Neural cell (in vitro differentiated cells): Measurements from ENCODE around the gene HLF. TPM values are rescaled to one million over a fixed set of nuclear protein-coding genes. Genes with fewer than 3 reads are reported as not detected.

ENCODE experiments used
- H2AFZ ChIP-seq: fragments of 200-600, 300-800 bp; sonication (generic), shearing (Covaris generic); 2 replicates; pipeline ENCODE4 v1.6.0; 2014; ENCODE audit warnings: low read depth, mild to moderate bottlenecking, antibody characterized with exemption, low read length, moderate library complexity
- H3F3A ChIP-seq: fragments of 200-600 bp; shearing (Covaris generic); 2 replicates; pipeline ENCODE4 v1.6.1; 2016; ENCODE audit warnings: mild to moderate bottlenecking, moderate library complexity, mixed read lengths, antibody characterized with exemption, low read length; ENCODE audit not compliant: insufficient read depth, poor library complexity, severe bottlenecking
- H3K27ac ChIP-seq: fragments of 200-600, 300-800 bp; sonication (generic), shearing (Covaris generic); 2 replicates; pipeline ENCODE4 v1.5.1; 2014; ENCODE audit warnings: mild to moderate bottlenecking, low read length, moderate library complexity
- H3K27me3 ChIP-seq: fragments of 300-800, 200-600 bp; sonication (generic), shearing (Covaris generic); 2 replicates; pipeline ENCODE4 v1.6.0; 2014; ENCODE audit warnings: mild to moderate bottlenecking, low read depth, low read length, moderate library complexity; ENCODE audit not compliant: insufficient read depth
- H3K36me3 ChIP-seq: fragments of 300-800, 200-600 bp; sonication (generic), shearing (Covaris generic); 2 replicates; pipeline ENCODE4 v1.5.1; 2014; ENCODE audit warnings: mild to moderate bottlenecking, antibody characterized with exemption, low read length, moderate library complexity; ENCODE audit not compliant: insufficient read depth
- H3K4me2 ChIP-seq: fragments of 300-800, 200-600 bp; sonication (generic), shearing (Covaris generic); 2 replicates; pipeline ENCODE4 v1.6.0; 2014; ENCODE audit warnings: mild to moderate bottlenecking, low read length
- H3K4me3 ChIP-seq: fragments of 300-800, 200-600 bp; sonication (generic), shearing (Covaris generic); 2 replicates; pipeline ENCODE4 v1.5.1; 2014; ENCODE audit warnings: mild to moderate bottlenecking, low read length, moderate library complexity
- H3K79me2 ChIP-seq: fragments of 200-600 bp; shearing (Covaris generic); replicated peaks from 2 replicates; pipeline ENCODE4 v1.6.0; 2014; ENCODE audit warnings: mild to moderate bottlenecking, low read length, moderate library complexity; ENCODE audit not compliant: insufficient read depth
- H3K9ac ChIP-seq: fragments of 300-800, 200-600 bp; sonication (generic), shearing (Covaris generic); 2 replicates; pipeline ENCODE4 v1.6.1; 2016; ENCODE audit warnings: mild to moderate bottlenecking, low read length, mixed read lengths
- H3K9me2 ChIP-seq: fragments of 200-600 bp; shearing (Covaris generic); 2 replicates; pipeline ENCODE4 v1.6.1; 2016; ENCODE audit warnings: mild to moderate bottlenecking, low read length, mixed read lengths; ENCODE audit not compliant: insufficient read depth
- H3K9me3 ChIP-seq: fragments of 200-600, 300-800 bp; sonication (generic), shearing (Covaris generic); 2 replicates; pipeline ENCODE4 v1.6.1; 2016; ENCODE audit warnings: mild to moderate bottlenecking, mixed run types, low read length, moderate library complexity, mixed read lengths
- H4K20me1 ChIP-seq: fragments of 200-600 bp; shearing (Covaris generic); 2 replicates; pipeline ENCODE4 v1.6.1; 2016; ENCODE audit warnings: mild to moderate bottlenecking, mixed run types; ENCODE audit not compliant: insufficient read depth
- CTCF ChIP-seq: fragments of 450-650 bp; IDR thresholded peaks from 2 replicates; pipeline ENCODE4 v1.5.1; 2014; ENCODE audit warnings: antibody characterized with exemption, mild to moderate bottlenecking, moderate library complexity; ENCODE audit not compliant: poor library complexity, severe bottlenecking
- EP300 ChIP-seq: fragments of 450-650 bp; conservative IDR thresholded peaks from 2 replicates; pipeline ENCODE4 v1.6.1; 2014; ENCODE audit warnings: antibody characterized with exemption, mild to moderate bottlenecking, moderate library complexity; ENCODE audit not compliant: poor library complexity, severe bottlenecking
- EZH2 ChIP-seq: fragments of 200-600, 300-800 bp; shearing (Covaris generic), sonication (generic); IDR thresholded peaks from 2 replicates; pipeline ENCODE4 v1.6.1; 2014; ENCODE audit warnings: antibody characterized with exemption, low read length, borderline replicate concordance, mild to moderate bottlenecking; ENCODE audit not compliant: insufficient read depth, poor library complexity, severe bottlenecking
- MXI1 ChIP-seq: fragments of 450-650 bp; conservative IDR thresholded peaks from 2 replicates; pipeline ENCODE4 v1.6.1; 2014; ENCODE audit warnings: antibody characterized with exemption, mild to moderate bottlenecking; ENCODE audit not compliant: poor library complexity, severe bottlenecking
- POLR2AphosphoS5 ChIP-seq: IDR thresholded peaks from 2 replicates; pipeline ENCODE4 v1.6.1; 2012
- RAD21 ChIP-seq: fragments of 450-650 bp; conservative IDR thresholded peaks from 2 replicates; pipeline ENCODE4 v1.6.1; 2014; ENCODE audit warnings: antibody characterized with exemption, mild to moderate bottlenecking, moderate library complexity
- SMC3 ChIP-seq: fragments of 450-650 bp; conservative IDR thresholded peaks from 2 replicates; pipeline ENCODE4 v1.6.1; 2014; ENCODE audit warnings: antibody characterized with exemption, mild to moderate bottlenecking, moderate library complexity; ENCODE audit not compliant: poor library complexity
- TAF1 ChIP-seq: IDR thresholded peaks from 2 replicates; pipeline ENCODE4 v1.6.1; 2012; ENCODE audit warnings: low read depth
- polyA plus RNA-seq: library from polyadenylated mRNA; depleted of rRNA; stranded (reverse); fragments of >200 nt; gene quantifications from 2 replicates; pipeline ENCODE4 v1.2.3, GENCODE V29; 2014
- TF ChIP-seq, protein P1 (sequence below): IDR thresholded peaks from 2 replicates; pipeline ENCODE4 v1.6.1; 2012; ENCODE audit warnings: borderline replicate concordance

HLF gene
- polyA plus RNA-seq, 1 donor from 2014 or later = 0.71 TPM

- Histone ChIP-seq H3K36me3 (no peaks in the 10 kb centered on the region), H4K20me1 (no peaks in the 10 kb centered on the region), H3K4me2 (no peak overlapping the region), H3K27ac (no peak overlapping the region), H3K4me3 (no peak overlapping the region), H3K79me2 (no peaks in the 10 kb centered on the region), H2AFZ (no peak overlapping the region), H3F3A (no peaks in the 10 kb centered on the region), H3K9ac (no peak overlapping the region), H3K9me2 (no peaks in the 10 kb centered on the region), H3K27me3 (no peaks in the 10 kb centered on the region), H3K9me3 (peaks cover 3% of the 10 kb centered on the region)
- TF ChIP-seq RAD21 (peak; percentile 82), MXI1 (no peak), SMC3 (peak; percentile 94), CTCF (peak; percentile 83)
Measured at GRCh38 chr17:55348749-55349354, 84.1 kb downstream of the HLF start.

DNA sequence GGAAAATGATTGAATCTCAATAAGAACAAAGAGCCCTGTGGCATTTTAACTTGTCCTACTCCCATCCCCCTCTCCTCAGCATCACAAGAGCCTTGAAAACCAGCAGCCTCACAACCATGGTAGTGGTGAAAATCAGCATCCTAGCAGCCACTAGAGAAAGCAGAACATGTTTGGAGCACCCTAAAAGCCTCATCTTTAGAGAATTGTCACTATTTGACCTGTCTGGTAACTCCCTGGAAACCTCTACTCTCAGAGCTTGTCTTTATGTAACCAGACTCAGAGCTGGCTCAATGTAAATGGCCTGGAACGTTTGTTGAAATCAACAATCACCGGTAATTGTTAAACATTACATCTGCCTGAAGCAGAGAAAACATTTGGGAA lies 86.1 kb downstream of the HLF start:
- Histone ChIP-seq H3K4me2 (no peak overlapping the region), H3F3A (no peaks in the 10 kb centered on the region), H3K36me3 (no peaks in the 10 kb centered on the region), H3K9me3 (peaks cover 3% of the 10 kb centered on the region), H3K27me3 (no peaks in the 10 kb centered on the region), H3K9ac (no peak overlapping the region), H4K20me1 (no peaks in the 10 kb centered on the region), H3K9me2 (no peaks in the 10 kb centered on the region), H3K27ac (no peak overlapping the region), H2AFZ (no peak overlapping the region), H3K4me3 (no peak overlapping the region), H3K79me2 (no peaks in the 10 kb centered on the region)
- TF ChIP-seq EZH2 (no peak), POLR2AphosphoS5 (no peak), SMC3 (no peak), EP300 (no peak), TAF1 (no peak), MXI1 (no peak), CTCF (no peak), RAD21 (no peak)
- TF ChIP-seq, protein P1, sequence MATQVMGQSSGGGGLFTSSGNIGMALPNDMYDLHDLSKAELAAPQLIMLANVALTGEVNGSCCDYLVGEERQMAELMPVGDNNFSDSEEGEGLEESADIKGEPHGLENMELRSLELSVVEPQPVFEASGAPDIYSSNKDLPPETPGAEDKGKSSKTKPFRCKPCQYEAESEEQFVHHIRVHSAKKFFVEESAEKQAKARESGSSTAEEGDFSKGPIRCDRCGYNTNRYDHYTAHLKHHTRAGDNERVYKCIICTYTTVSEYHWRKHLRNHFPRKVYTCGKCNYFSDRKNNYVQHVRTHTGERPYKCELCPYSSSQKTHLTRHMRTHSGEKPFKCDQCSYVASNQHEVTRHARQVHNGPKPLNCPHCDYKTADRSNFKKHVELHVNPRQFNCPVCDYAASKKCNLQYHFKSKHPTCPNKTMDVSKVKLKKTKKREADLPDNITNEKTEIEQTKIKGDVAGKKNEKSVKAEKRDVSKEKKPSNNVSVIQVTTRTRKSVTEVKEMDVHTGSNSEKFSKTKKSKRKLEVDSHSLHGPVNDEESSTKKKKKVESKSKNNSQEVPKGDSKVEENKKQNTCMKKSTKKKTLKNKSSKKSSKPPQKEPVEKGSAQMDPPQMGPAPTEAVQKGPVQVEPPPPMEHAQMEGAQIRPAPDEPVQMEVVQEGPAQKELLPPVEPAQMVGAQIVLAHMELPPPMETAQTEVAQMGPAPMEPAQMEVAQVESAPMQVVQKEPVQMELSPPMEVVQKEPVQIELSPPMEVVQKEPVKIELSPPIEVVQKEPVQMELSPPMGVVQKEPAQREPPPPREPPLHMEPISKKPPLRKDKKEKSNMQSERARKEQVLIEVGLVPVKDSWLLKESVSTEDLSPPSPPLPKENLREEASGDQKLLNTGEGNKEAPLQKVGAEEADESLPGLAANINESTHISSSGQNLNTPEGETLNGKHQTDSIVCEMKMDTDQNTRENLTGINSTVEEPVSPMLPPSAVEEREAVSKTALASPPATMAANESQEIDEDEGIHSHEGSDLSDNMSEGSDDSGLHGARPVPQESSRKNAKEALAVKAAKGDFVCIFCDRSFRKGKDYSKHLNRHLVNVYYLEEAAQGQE = no peak
